IMR-90 (cell line): ENCODE data around the gene NCKAP5.

ENCODE experiments used
- BHLHE40 ChIP-seq: fragments of 150-350 bp; IDR thresholded peaks from 2 replicates; pipeline ENCODE4 v1.6.1; 2016; ENCODE audit warnings: mild to moderate bottlenecking, low read depth, low read length
- CEBPB ChIP-seq: IDR thresholded peaks from 2 replicates; pipeline ENCODE4 v1.6.1; 2012; ENCODE audit warnings: low read depth, low read length, improper control_type of control experiment
- CTCF ChIP-seq: conservative IDR thresholded peaks from 2 replicates; pipeline ENCODE4 v1.5.1; 2012; ENCODE audit warnings: mild to moderate bottlenecking, low read depth, low read length, improper control_type of control experiment
- ELK1 ChIP-seq: fragments of 150-350 bp; IDR thresholded peaks from 2 replicates; pipeline ENCODE4 v1.6.1; 2016; ENCODE audit warnings: low read depth, mild to moderate bottlenecking, low read length, moderate library complexity, borderline replicate concordance
- FOS ChIP-seq: fragments of 150-350 bp; IDR thresholded peaks from 2 replicates; pipeline ENCODE4 v1.6.1; 2016; ENCODE audit warnings: low read depth, low read length
- MAFK ChIP-seq: IDR thresholded peaks from 2 replicates; pipeline ENCODE4 v1.6.1; 2012; ENCODE audit warnings: low read depth, low read length, improper control_type of control experiment
- MXI1 ChIP-seq: IDR thresholded peaks from 2 replicates; pipeline ENCODE4 v1.6.1; 2012; ENCODE audit warnings: low read depth, mild to moderate bottlenecking, low read length, moderate library complexity, borderline replicate concordance
- NFE2L2 ChIP-seq: fragments of 150-350 bp; IDR thresholded peaks from 2 replicates; pipeline ENCODE4 v1.6.1; 2016; ENCODE audit warnings: low read depth, mild to moderate bottlenecking, low read length
- POLR2A ChIP-seq: IDR thresholded peaks from 2 replicates; pipeline ENCODE4 v1.6.1; 2012; ENCODE audit warnings: mild to moderate bottlenecking, low read depth, low read length
- RAD21 ChIP-seq: IDR thresholded peaks from 2 replicates; pipeline ENCODE4 v1.6.1; 2012; ENCODE audit warnings: low read length, improper control_type of control experiment
- RCOR1 ChIP-seq: IDR thresholded peaks from 2 replicates; pipeline ENCODE4 v1.6.1; 2012; ENCODE audit warnings: mild to moderate bottlenecking, low read length, improper control_type of control experiment; ENCODE audit not compliant: insufficient replicate concordance
- RFX5 ChIP-seq: IDR thresholded peaks from 2 replicates; pipeline ENCODE4 v1.8.0; 2012; ENCODE audit warnings: low read depth, mild to moderate bottlenecking, low read length, moderate library complexity
- SMC3 ChIP-seq: fragments of 150-350 bp; IDR thresholded peaks from 2 replicates; pipeline ENCODE4 v1.6.1; 2016; ENCODE audit warnings: low read depth, mild to moderate bottlenecking, antibody characterized with exemption, low read length, moderate library complexity
- USF2 ChIP-seq: fragments of 150-350 bp; IDR thresholded peaks from 2 replicates; pipeline ENCODE4 v1.6.1; 2017; ENCODE audit warnings: mild to moderate bottlenecking, antibody characterized with exemption, low read length, low read depth

GRCh38 chr2:133400411-133400810, 167.9 kb downstream of the NCKAP5 start:
- no peak for TF ChIP-seq CTCF
- no peak for TF ChIP-seq POLR2A
- TF ChIP-seq SMC3 = no peak
- TF ChIP-seq RCOR1 = no peak
- TF ChIP-seq RAD21 = no peak
- TF ChIP-seq FOS = no peak
- TF ChIP-seq ELK1 = no peak
- TF ChIP-seq USF2 = no peak
- TF ChIP-seq CEBPB = no peak
- no peak for TF ChIP-seq MXI1
- no peak for TF ChIP-seq RFX5
- no peak for TF ChIP-seq MAFK
- no peak for TF ChIP-seq BHLHE40
- no peak for TF ChIP-seq NFE2L2
